WTC11 (cell line): ENCODE results near the gene FAM167B. TPM values are rescaled to one million over a fixed set of nuclear protein-coding genes. Genes with fewer than 3 reads are reported as not detected.
A peak's percentile ranks its signal among the peaks of the same experiment; 100 is the strongest.

Experiments used
- ATAC-seq: fragments of 200-7000 bp; cut with Tn5 transposase; 2 replicates; pipeline ENCODE4 v1.10.0; 2021; ENCODE audit warnings: mild to moderate bottlenecking, moderate library complexity
- CTCF ChIA-PET: fragments of 300-600 bp; sonication (Branson Sonifier 250); formaldehyde crosslinking; loops from one replicate; lab custom pipeline; 2021; ENCODE audit warnings: antibody characterized with exemption; lab: Charles Lee
- POLR2A ChIA-PET: fragments of 350-600 bp; sonication (Branson Sonifier 250); formaldehyde crosslinking; loops from one replicate; lab custom pipeline; 2021; ENCODE audit warnings: antibody characterized with exemption; lab: Charles Lee
- DNase-seq: peaks from one replicate; pipeline ENCODE4 v3.0.0; 2021; ENCODE audit warnings: low spot score
- H3K27ac Mint-ChIP-seq: 2 replicates; pipeline ENCODE4 v1.8.0; 2021; ENCODE audit warnings: mixed read lengths
- H3K27me3 Mint-ChIP-seq: 2 replicates; pipeline ENCODE4 v1.8.0; 2021; ENCODE audit warnings: low read depth, mild to moderate bottlenecking, moderate library complexity, mixed read lengths
- H3K36me3 Mint-ChIP-seq: 2 replicates; pipeline ENCODE4 v1.8.0; 2021; ENCODE audit warnings: mixed read lengths
- H3K4me1 Mint-ChIP-seq: 2 replicates; pipeline ENCODE4 v1.8.0; 2022; ENCODE audit warnings: mixed read lengths
- H3K4me3 Mint-ChIP-seq: 2 replicates; pipeline ENCODE4 v1.8.0; 2021; ENCODE audit warnings: mild to moderate bottlenecking, moderate library complexity, mixed read lengths
- H3K9me3 Mint-ChIP-seq: 2 replicates; pipeline ENCODE4 v1.8.0; 2021; ENCODE audit warnings: mixed read lengths
- ATF1 ChIP-seq: sonication (generic); formaldehyde crosslinking; IDR thresholded peaks from 2 replicates; pipeline ENCODE4 v1.8.1; 2023; ENCODE audit warnings: mild to moderate bottlenecking, moderate library complexity, missing genetic modification reagents
- CBFB ChIP-seq: sonication (generic); formaldehyde crosslinking; IDR thresholded peaks from 2 replicates; pipeline ENCODE4 v1.8.1; 2022; ENCODE audit warnings: mild to moderate bottlenecking, low read depth, missing genetic modification reagents
- CREB1 ChIP-seq: sonication (generic); formaldehyde crosslinking; IDR thresholded peaks from 2 replicates; pipeline ENCODE4 v1.8.0; 2023; ENCODE audit warnings: mild to moderate bottlenecking, missing genetic modification reagents
- GABPB1 ChIP-seq: sonication (generic); formaldehyde crosslinking; IDR thresholded peaks from 2 replicates; pipeline ENCODE4 v1.8.1; 2023; ENCODE audit warnings: mild to moderate bottlenecking, missing genetic modification reagents
- GRHL2 ChIP-seq: fragments of 250-450 bp; sonication (Bioruptor Pico); IDR thresholded peaks from 2 replicates; pipeline ENCODE4 v1.8.0; 2022; ENCODE audit warnings: mild to moderate bottlenecking, moderate library complexity; ENCODE audit not compliant: insufficient replicate concordance, severe bottlenecking
- NFATC4 ChIP-seq: fragments of 250-450 bp; sonication (Bioruptor Pico); IDR thresholded peaks from 2 replicates; pipeline ENCODE4 v1.9.0; 2021; ENCODE audit warnings: mild to moderate bottlenecking
- NFYB ChIP-seq: sonication (generic); formaldehyde crosslinking; conservative IDR thresholded peaks from 2 replicates; pipeline ENCODE4 v1.8.0; 2022; ENCODE audit warnings: low read depth, missing genetic modification reagents
- NR2C2 ChIP-seq: sonication (generic); formaldehyde crosslinking; IDR thresholded peaks from 2 replicates; pipeline ENCODE4 v1.8.0; 2022; ENCODE audit warnings: mild to moderate bottlenecking, missing genetic modification reagents
- RORB ChIP-seq: fragments of 250-450 bp; sonication (Bioruptor Pico); IDR thresholded peaks from 2 replicates; pipeline ENCODE4 v1.9.0; 2021; ENCODE audit warnings: mild to moderate bottlenecking
- SMAD3 ChIP-seq: sonication (generic); formaldehyde crosslinking; IDR thresholded peaks from 2 replicates; pipeline ENCODE4 v1.8.0; 2022; ENCODE audit warnings: missing genetic modification reagents, mild to moderate bottlenecking, borderline replicate concordance
- SMAD4 ChIP-seq: sonication (generic); formaldehyde crosslinking; IDR thresholded peaks from 2 replicates; pipeline ENCODE4 v1.8.0; 2022; ENCODE audit warnings: mild to moderate bottlenecking, missing genetic modification reagents
- TCF7 ChIP-seq: sonication (generic); formaldehyde crosslinking; IDR thresholded peaks from 2 replicates; pipeline ENCODE4 v1.8.0; 2022; ENCODE audit warnings: mild to moderate bottlenecking, low read depth, missing genetic modification reagents, moderate library complexity
- ZNF121 ChIP-seq: sonication (generic); formaldehyde crosslinking; IDR thresholded peaks from 2 replicates; pipeline ENCODE4 v1.8.0; 2023; ENCODE audit warnings: missing genetic modification reagents
- ZNF416 ChIP-seq: fragments of 250-450 bp; sonication (Bioruptor Pico); IDR thresholded peaks from 2 replicates; pipeline ENCODE4 v1.9.0; 2021; ENCODE audit warnings: mild to moderate bottlenecking, inconsistent platforms
- ZNF423 ChIP-seq: fragments of 250-450 bp; sonication (Bioruptor Pico); IDR thresholded peaks from 2 replicates; pipeline ENCODE4 v2.1.2; 2022; ENCODE audit warnings: mild to moderate bottlenecking, moderate library complexity
- total RNA-seq: library from RNA; stranded (reverse); gene quantifications from 3 replicates; pipeline ENCODE4 v1.2.3, GENCODE V29; 2021
- TF ChIP-seq, protein P1 (sequence below): fragments of 200-600 bp; IDR thresholded peaks from 2 replicates; pipeline ENCODE4 v1.8.0; 2022; ENCODE audit warnings: antibody characterized with exemption
- TF ChIP-seq, protein P2 (sequence below): fragments of 250-450 bp; sonication (Bioruptor Pico); IDR thresholded peaks from 2 replicates; pipeline ENCODE4 v1.9.0; 2021; ENCODE audit warnings: mild to moderate bottlenecking
- TF ChIP-seq, protein P3 (sequence below): sonication (generic); formaldehyde crosslinking; IDR thresholded peaks from 2 replicates; pipeline ENCODE4 v1.8.1; 2022; ENCODE audit warnings: mild to moderate bottlenecking, missing genetic modification reagents, moderate library complexity, borderline replicate concordance
- TF ChIP-seq, protein P4 (sequence below): sonication (generic); formaldehyde crosslinking; conservative IDR thresholded peaks from 2 replicates; pipeline ENCODE4 v1.8.1; 2023; ENCODE audit warnings: mild to moderate bottlenecking, low read depth, missing genetic modification reagents, moderate library complexity
- TF ChIP-seq, protein P5 (sequence below): sonication (generic); formaldehyde crosslinking; IDR thresholded peaks from 2 replicates; pipeline ENCODE4 v1.8.0; 2023; ENCODE audit warnings: mild to moderate bottlenecking, missing genetic modification reagents

The FAM167B gene
- total RNA-seq, 1 experiment from 2014 or later: 5.4 TPM

DNA sequence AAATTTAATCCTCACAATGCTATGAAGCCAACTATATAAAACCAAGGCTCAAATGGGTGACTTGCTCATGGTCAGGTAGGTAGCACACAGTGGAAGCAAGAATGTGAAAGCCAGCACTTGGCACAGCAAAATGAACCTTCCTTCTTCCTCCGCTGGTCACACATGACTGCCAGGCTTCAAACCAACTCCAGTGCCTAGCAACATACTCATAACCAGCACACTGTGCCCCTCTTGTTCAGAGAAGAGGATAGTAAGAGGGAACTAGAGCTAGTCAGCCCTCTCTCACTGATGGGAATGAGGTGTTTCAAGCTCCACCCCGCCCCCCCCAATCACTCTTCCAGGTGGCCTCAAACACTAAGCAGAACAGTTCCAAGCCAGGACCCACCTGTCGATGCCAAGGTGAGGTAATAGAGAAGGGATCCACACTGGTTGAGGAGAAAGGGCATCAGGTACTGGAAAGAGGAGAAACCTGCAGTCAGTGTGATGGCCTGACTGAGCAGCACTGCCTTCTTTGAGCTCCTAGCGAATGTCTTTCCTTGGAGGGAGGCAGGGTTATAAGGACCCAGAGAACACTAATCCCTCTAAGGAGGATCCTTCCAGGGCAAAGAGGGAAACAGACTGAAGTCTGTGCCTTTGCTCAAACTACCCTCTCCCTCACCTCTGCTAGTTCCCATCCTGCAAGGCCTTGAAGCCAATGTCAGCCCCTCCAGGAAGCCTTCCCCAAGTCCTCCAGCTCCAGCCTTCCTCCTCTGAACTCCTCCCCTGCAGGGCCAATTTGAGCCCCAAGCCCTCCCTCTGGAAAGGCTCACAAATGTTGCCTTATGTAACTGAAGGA, 26.1 kb upstream of the FAM167B start:
- POLR2A ChIA-PET: interaction anchor here (1.2 to 1.3 kb wide), 2 partner anchors 10 to 21 kb away, joined by 3 to 5 read pairs; no protein-coding TSS in a partner anchor
- DNase-seq: no peak
- TF ChIP-seq NFYB (no peak), ZNF423 (no peak), GABPB1 (CRISPR knock-in tag) (no peak), RORB (CRISPR knock-in tag) (no peak), GRHL2 (no peak), NFATC4 (CRISPR knock-in tag) (no peak), ZNF121 (CRISPR knock-in tag) (no peak), CREB1 (CRISPR knock-in tag) (no peak), SMAD3 (CRISPR knock-in tag) (no peak), NR2C2 (CRISPR knock-in tag) (no peak), ZNF416 (CRISPR knock-in tag) (no peak), TCF7 (CRISPR knock-in tag) (no peak), SMAD4 (CRISPR knock-in tag) (no peak), ATF1 (no peak), CBFB (CRISPR knock-in tag) (no peak)
- TF ChIP-seq, protein P1, sequence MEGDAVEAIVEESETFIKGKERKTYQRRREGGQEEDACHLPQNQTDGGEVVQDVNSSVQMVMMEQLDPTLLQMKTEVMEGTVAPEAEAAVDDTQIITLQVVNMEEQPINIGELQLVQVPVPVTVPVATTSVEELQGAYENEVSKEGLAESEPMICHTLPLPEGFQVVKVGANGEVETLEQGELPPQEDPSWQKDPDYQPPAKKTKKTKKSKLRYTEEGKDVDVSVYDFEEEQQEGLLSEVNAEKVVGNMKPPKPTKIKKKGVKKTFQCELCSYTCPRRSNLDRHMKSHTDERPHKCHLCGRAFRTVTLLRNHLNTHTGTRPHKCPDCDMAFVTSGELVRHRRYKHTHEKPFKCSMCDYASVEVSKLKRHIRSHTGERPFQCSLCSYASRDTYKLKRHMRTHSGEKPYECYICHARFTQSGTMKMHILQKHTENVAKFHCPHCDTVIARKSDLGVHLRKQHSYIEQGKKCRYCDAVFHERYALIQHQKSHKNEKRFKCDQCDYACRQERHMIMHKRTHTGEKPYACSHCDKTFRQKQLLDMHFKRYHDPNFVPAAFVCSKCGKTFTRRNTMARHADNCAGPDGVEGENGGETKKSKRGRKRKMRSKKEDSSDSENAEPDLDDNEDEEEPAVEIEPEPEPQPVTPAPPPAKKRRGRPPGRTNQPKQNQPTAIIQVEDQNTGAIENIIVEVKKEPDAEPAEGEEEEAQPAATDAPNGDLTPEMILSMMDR: no peak
- TF ChIP-seq, protein P2, sequence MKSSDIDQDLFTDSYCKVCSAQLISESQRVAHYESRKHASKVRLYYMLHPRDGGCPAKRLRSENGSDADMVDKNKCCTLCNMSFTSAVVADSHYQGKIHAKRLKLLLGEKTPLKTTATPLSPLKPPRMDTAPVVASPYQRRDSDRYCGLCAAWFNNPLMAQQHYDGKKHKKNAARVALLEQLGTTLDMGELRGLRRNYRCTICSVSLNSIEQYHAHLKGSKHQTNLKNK (CRISPR knock-in tag): no peak
- TF ChIP-seq, protein P3, sequence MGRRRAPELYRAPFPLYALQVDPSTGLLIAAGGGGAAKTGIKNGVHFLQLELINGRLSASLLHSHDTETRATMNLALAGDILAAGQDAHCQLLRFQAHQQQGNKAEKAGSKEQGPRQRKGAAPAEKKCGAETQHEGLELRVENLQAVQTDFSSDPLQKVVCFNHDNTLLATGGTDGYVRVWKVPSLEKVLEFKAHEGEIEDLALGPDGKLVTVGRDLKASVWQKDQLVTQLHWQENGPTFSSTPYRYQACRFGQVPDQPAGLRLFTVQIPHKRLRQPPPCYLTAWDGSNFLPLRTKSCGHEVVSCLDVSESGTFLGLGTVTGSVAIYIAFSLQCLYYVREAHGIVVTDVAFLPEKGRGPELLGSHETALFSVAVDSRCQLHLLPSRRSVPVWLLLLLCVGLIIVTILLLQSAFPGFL (CRISPR knock-in tag): no peak
- TF ChIP-seq, protein P4, sequence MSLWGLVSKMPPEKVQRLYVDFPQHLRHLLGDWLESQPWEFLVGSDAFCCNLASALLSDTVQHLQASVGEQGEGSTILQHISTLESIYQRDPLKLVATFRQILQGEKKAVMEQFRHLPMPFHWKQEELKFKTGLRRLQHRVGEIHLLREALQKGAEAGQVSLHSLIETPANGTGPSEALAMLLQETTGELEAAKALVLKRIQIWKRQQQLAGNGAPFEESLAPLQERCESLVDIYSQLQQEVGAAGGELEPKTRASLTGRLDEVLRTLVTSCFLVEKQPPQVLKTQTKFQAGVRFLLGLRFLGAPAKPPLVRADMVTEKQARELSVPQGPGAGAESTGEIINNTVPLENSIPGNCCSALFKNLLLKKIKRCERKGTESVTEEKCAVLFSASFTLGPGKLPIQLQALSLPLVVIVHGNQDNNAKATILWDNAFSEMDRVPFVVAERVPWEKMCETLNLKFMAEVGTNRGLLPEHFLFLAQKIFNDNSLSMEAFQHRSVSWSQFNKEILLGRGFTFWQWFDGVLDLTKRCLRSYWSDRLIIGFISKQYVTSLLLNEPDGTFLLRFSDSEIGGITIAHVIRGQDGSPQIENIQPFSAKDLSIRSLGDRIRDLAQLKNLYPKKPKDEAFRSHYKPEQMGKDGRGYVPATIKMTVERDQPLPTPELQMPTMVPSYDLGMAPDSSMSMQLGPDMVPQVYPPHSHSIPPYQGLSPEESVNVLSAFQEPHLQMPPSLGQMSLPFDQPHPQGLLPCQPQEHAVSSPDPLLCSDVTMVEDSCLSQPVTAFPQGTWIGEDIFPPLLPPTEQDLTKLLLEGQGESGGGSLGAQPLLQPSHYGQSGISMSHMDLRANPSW: no peak
- TF ChIP-seq, protein P5, sequence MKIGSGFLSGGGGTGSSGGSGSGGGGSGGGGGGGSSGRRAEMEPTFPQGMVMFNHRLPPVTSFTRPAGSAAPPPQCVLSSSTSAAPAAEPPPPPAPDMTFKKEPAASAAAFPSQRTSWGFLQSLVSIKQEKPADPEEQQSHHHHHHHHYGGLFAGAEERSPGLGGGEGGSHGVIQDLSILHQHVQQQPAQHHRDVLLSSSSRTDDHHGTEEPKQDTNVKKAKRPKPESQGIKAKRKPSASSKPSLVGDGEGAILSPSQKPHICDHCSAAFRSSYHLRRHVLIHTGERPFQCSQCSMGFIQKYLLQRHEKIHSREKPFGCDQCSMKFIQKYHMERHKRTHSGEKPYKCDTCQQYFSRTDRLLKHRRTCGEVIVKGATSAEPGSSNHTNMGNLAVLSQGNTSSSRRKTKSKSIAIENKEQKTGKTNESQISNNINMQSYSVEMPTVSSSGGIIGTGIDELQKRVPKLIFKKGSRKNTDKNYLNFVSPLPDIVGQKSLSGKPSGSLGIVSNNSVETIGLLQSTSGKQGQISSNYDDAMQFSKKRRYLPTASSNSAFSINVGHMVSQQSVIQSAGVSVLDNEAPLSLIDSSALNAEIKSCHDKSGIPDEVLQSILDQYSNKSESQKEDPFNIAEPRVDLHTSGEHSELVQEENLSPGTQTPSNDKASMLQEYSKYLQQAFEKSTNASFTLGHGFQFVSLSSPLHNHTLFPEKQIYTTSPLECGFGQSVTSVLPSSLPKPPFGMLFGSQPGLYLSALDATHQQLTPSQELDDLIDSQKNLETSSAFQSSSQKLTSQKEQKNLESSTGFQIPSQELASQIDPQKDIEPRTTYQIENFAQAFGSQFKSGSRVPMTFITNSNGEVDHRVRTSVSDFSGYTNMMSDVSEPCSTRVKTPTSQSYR: no peak
- TF ChIP-seq, all 79 proteins: peak for 0
- Mint-ChIP-seq H3K36me3 (peaks cover 12% of the 10 kb centered on the region), H3K27me3 (no peaks in the 10 kb centered on the region), H3K4me1 (peaks cover 13% of the 10 kb centered on the region), H3K9me3 (no peaks in the 10 kb centered on the region), H3K27ac (peak overlapping the region; percentile 87), H3K4me3 (peak overlapping the region; percentile 95)
- CTCF ChIA-PET: interaction anchor here (1.0 to 3.5 kb wide), 4 partner anchors 14 to 28 kb away, joined by 3 to 23 read pairs (median 6); no protein-coding TSS in a partner anchor
- ATAC-seq: no peak
